Measurements from ENCODE around the gene REV1.
A peak's percentile ranks its signal among the peaks of the same experiment; 100 is the strongest.

The REV1 gene

GRCh38 chr2:99489761-99490622, at the start of gene REV1:
Gene REV1 (minus strand): TSS chr2:99490017. CDS start chr2:99464975, 25,042 bp downstream.
- DNase-seq (ENCODE audit: low read depth in 2 of 2) = peak; percentile 87 to 92

- DNase-seq (ENCODE audit: low read depth in 2 of 2) = no peak
Measured at GRCh38 chr2:99537910-99538485, 48.2 kb upstream of the REV1 start.

GRCh38 chr2:99524056-99524455, 34.2 kb upstream of the REV1 start:
- DNase-seq (ENCODE audit: low read depth in 2 of 2) = no peak

GRCh38 chr2:99522157-99522556, 32.3 kb upstream of the REV1 start:
- DNase-seq (ENCODE audit: low read depth in 2 of 2) = no peak

- DNase-seq (ENCODE audit: low read depth in 2 of 2) = no peak
Measured at GRCh38 chr2:99520813-99521212, 31.0 kb upstream of the REV1 start.

GRCh38 chr2:99520195-99520594, 30.4 kb upstream of the REV1 start:
- no peak for DNase-seq (ENCODE audit: low read depth in 2 of 2)

- DNase-seq (ENCODE audit: low read depth in 2 of 2) = no peak
Measured at GRCh38 chr2:99514357-99514756, 24.5 kb upstream of the REV1 start.

GRCh38 chr2:99512181-99512591, 22.4 kb upstream of the REV1 start:
- DNase-seq (ENCODE audit: low read depth in 2 of 2) = no peak

- no peak for DNase-seq (ENCODE audit: low read depth in 2 of 2)
Measured at GRCh38 chr2:99509387-99509786, 19.6 kb upstream of the REV1 start.

- no peak for DNase-seq (ENCODE audit: low read depth in 2 of 2)
Measured at GRCh38 chr2:99507937-99508818, 18.4 kb upstream of the REV1 start.

- DNase-seq (ENCODE audit: low read depth in 2 of 2) = no peak
Measured at GRCh38 chr2:99504844-99505584, 15.2 kb upstream of the REV1 start.

- peak in 1 of 2 donors; percentile 5 for DNase-seq (ENCODE audit: low read depth in 2 of 2)
Measured at GRCh38 chr2:99503662-99504416, 14.0 kb upstream of the REV1 start.

- no peak for DNase-seq (ENCODE audit: low read depth in 2 of 2)
Measured at GRCh38 chr2:99496021-99496420, 6.2 kb upstream of the REV1 start.

GRCh38 chr2:99495115-99495860, 5.5 kb upstream of the REV1 start:
- no peak for DNase-seq (ENCODE audit: low read depth in 2 of 2)

- no peak for DNase-seq (ENCODE audit: low read depth in 2 of 2)
Measured at GRCh38 chr2:99492721-99493120, 2.9 kb upstream of the REV1 start.

GRCh38 chr2:99490623-99491461, 1.0 kb upstream of the REV1 start:
- no peak for DNase-seq (ENCODE audit: low read depth in 2 of 2)

- DNase-seq (ENCODE audit: low read depth in 2 of 2) = peak; percentile 16 to 32
Measured at GRCh38 chr2:99489063-99489760, 605 bp downstream of the REV1 start.

GRCh38 chr2:99488539-99489062, 1.2 kb downstream of the REV1 start:
- no peak for DNase-seq (ENCODE audit: low read depth in 2 of 2)
